ENCODE measurements around the gene RAB8A.

RAB8A gene

DNA sequence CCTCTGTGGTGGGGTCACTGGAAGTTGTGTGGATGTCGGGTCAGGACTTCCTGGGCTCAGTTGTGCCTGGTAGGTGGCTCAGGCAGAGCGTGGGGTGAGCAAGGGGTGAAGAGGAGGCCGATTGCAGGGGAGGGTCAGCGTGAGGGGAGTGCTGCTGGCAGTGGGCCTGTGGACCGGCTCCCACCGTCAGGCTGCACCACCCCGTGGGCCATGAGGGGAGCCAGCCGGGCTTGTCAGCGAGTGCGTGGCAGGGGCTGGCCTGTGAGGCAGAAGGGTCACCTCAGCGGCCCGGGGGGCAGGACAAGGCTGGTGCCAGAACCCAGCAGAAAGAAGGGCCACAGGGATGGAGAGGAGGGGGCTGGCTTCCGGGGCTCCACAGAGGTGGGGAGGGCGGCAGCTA lies 13.3 kb downstream of the RAB8A start:
- no peak overlapping the region for H3K4me3 ChIP-seq (ENCODE audit: low read length)
- TF ChIP-seq, protein P1, sequence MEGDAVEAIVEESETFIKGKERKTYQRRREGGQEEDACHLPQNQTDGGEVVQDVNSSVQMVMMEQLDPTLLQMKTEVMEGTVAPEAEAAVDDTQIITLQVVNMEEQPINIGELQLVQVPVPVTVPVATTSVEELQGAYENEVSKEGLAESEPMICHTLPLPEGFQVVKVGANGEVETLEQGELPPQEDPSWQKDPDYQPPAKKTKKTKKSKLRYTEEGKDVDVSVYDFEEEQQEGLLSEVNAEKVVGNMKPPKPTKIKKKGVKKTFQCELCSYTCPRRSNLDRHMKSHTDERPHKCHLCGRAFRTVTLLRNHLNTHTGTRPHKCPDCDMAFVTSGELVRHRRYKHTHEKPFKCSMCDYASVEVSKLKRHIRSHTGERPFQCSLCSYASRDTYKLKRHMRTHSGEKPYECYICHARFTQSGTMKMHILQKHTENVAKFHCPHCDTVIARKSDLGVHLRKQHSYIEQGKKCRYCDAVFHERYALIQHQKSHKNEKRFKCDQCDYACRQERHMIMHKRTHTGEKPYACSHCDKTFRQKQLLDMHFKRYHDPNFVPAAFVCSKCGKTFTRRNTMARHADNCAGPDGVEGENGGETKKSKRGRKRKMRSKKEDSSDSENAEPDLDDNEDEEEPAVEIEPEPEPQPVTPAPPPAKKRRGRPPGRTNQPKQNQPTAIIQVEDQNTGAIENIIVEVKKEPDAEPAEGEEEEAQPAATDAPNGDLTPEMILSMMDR (conservative IDR thresholded peaks at IDR 0.05; ENCODE audit: low read length): no peak

DNA sequence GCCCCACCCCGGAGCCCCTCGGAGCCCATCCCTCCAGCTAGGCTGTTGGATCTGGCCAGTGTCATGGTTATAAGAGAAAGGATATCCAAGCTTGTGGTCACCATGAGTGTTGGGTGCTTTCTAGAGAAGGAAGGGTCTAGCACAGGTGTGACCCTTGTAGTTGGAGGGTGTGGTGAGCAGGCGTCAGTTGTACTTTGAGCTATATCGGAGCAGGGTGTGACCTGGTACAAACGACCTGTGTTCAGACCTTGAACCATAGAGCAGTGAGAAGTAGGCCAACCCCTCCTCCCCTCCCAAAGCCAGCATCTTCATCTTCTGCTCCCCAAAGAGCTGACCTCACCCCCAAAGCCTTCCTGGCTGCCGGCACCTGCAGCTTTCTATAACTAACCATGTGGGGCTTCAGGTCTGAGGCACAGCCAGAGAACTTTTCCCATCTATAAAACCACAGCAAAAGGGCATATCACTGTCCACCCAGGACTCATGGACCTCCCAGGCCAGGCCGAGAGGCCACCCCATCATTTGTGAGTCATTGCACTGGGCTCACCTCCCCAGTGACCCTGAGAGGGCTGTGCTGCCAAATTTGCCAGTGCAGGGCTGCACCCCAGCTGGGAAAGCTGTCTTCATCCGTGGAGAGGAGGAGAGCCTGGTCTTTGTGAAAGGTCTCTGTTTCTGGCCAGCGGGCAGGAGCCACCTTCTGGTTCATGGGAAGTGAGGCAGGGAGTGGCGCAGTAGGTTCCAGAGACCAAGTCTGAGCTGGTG lies 14.2 kb downstream of the RAB8A start:
- TF ChIP-seq, protein P1 (conservative IDR thresholded peaks at IDR 0.05; ENCODE audit: low read length): no peak

More for the DNA sequence above, 13.3 kb downstream of the RAB8A start:
- no peak for DNase-seq (ENCODE audit: low read depth)

DNA sequence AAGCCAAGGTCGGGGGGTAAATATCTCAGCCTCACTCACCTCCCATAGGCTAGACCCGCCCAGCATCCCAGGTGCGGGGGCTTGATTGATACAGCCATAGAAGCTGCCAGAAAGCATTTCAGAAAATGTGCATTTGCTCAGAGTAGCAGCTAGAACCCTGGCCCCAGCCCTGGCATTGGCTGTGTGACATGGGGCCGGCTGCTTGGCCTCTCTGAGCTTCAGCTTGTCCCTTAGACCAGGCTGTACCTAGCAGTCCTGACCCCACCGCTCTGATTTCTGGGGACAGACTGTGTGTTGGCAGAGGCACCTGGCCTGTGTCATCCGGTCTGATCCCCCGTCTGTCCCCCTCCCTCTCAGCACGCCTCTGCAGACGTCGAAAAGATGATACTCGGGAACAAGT lies 15.4 kb downstream of the RAB8A start:
- TF ChIP-seq, protein P1 (conservative IDR thresholded peaks at IDR 0.05; ENCODE audit: low read length): no peak
- H3K4me3 ChIP-seq (ENCODE audit: low read length): no peak overlapping the region
- no peak for DNase-seq (ENCODE audit: low read depth)

More for the DNA sequence above, 14.2 kb downstream of the RAB8A start:
- no peak overlapping the region for H3K4me3 ChIP-seq (ENCODE audit: low read length)
- no peak for DNase-seq (ENCODE audit: low read depth)

DNA sequence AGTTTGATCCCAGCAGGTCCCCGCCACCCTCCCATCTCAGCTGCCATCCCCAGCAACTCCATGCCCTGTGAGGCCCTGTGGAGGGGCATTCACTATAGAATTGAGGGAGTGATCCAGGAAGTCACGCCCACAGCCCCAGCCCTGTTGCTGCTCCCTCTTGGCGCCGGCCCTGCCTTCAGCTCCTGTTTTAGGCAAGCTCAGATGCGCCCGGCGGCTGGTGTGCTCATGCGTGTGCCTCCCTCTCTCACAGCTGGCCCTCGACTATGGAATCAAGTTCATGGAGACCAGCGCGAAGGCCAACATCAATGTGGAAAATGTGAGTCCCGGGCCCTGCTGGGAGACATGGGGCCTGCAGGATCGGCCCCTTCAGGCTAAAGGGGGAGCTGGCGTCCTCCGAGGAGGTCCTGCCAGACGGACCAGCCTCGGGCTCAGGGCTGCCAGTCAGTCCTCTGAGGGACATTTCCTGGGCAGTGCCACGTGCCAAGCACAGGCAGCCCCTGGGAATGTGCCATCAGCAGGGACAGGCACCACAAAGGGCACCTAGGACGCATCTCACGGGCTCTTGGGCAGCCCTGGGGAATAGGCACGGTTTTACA lies 16.2 kb downstream of the RAB8A start:
- H3K4me3 ChIP-seq (ENCODE audit: low read length): no peak overlapping the region
- TF ChIP-seq, protein P1 (conservative IDR thresholded peaks at IDR 0.05; ENCODE audit: low read length): no peak
- no peak for DNase-seq (ENCODE audit: low read depth)

DNA sequence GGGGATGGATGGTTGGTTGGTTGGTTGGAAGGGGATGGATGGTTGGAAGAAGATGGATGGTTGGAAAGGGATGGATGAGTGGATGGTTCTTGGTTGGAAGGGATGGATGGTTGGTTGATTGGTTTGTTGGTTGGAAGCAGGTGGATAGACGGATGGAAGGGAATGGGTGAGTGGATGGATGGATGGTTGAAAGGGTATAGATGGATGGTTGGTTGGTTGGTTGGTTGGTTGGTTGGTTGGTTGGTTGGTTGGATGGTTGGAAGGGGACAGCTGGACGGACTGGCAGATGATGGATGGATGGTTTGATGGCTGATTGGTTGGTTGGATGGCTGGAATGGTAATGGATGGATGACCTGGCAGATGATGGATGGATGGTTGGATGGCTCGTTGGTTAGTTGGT lies 20.0 kb downstream of the RAB8A start:
- H3K4me3 ChIP-seq (ENCODE audit: low read length): no peak overlapping the region
- no peak for DNase-seq (ENCODE audit: low read depth)
- TF ChIP-seq, protein P1 (conservative IDR thresholded peaks at IDR 0.05; ENCODE audit: low read length): no peak

DNA sequence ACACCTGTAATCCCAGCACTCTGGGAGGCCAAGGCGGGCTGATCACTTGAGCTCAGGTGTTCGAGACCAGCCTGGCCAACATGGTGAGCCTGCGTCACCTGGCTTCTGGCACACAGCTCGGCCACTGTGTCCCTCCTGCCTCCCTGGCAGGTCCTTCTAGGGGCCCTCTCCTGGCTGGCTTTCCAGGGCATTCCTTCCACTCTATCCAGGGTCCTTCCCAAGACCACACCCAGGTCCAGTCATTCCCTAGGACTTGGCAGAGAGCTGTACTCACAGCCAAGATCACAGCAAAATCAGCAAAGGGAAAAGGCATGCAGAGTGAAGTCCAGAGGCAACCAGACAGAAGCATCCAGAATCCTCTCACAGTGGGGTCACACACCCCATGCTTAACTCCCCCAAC lies 22.1 kb downstream of the RAB8A start:
- TF ChIP-seq, protein P1 (conservative IDR thresholded peaks at IDR 0.05; ENCODE audit: low read length): no peak
- no peak for DNase-seq (ENCODE audit: low read depth)
- no peak overlapping the region for H3K4me3 ChIP-seq (ENCODE audit: low read length)

DNA sequence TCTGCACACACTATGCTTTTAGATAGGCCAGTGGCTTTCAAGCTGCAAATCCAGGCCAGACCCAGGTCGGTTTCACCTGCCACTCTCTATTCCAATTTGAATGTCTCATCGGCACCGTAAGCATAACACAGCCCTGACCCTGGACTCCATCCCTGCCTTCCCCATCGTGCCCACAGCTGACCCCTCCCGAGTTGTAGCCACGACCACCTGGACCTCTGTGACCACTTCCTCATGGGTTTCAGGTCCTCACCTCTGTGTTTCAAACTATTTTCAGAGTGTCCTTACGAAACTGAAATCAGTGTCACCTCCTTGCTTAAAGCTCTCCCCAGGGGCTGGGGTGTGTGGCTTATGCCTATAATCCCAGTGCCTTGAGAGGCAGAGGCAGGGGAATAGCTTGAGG lies 22.8 kb downstream of the RAB8A start:
- DNase-seq (ENCODE audit: low read depth): no peak
- no peak overlapping the region for H3K4me3 ChIP-seq (ENCODE audit: low read length)
- TF ChIP-seq, protein P1 (conservative IDR thresholded peaks at IDR 0.05; ENCODE audit: low read length): no peak
